ENCODE results near the gene FXYD1.
"Not testable (repeated sequence)": the region's sequence is repeated elsewhere in the genome, so short reads cannot be mapped to it uniquely, and the experiment has no call there.

FXYD1 gene

GRCh38 chr19:35138305-35138892 is at the start of gene FXYD1:
Gene FXYD1 (plus strand): TSS chr19:35138824. CDS start chr19:35140080, 1,256 bp downstream.
- in situ Hi-C loops (cut with MboI; ENCODE audit: low sequenced_read_pairs): no loop called here

GRCh38 chr19:35089554-35089953 is 49.1 kb upstream of the FXYD1 start:
- in situ Hi-C loops (cut with MboI; ENCODE audit: low sequenced_read_pairs): no loop called here

GRCh38 chr19:35090160-35090505 is 48.5 kb upstream of the FXYD1 start:
- in situ Hi-C loops (cut with MboI; ENCODE audit: low sequenced_read_pairs): no loop called here

GRCh38 chr19:35090506-35091214 is 48.0 kb upstream of the FXYD1 start:
- in situ Hi-C loops (cut with MboI; ENCODE audit: low sequenced_read_pairs): no loop called here

- in situ Hi-C loops (cut with MboI; ENCODE audit: low sequenced_read_pairs): no loop called here
Measured at GRCh38 chr19:35093430-35093829, 45.2 kb upstream of the FXYD1 start.

GRCh38 chr19:35093941-35094647 is 44.5 kb upstream of the FXYD1 start:
- in situ Hi-C loops (cut with MboI; ENCODE audit: low sequenced_read_pairs): no loop called here

GRCh38 chr19:35094656-35095055 is 44.0 kb upstream of the FXYD1 start:
- in situ Hi-C loops (cut with MboI; ENCODE audit: low sequenced_read_pairs): no loop called here

GRCh38 chr19:35095667-35096368 is 42.8 kb upstream of the FXYD1 start:
- in situ Hi-C loops (cut with MboI; ENCODE audit: low sequenced_read_pairs): no loop called here

- in situ Hi-C loops (cut with MboI; ENCODE audit: low sequenced_read_pairs): no loop called here
Measured at GRCh38 chr19:35098413-35099049, 40.1 kb upstream of the FXYD1 start.

GRCh38 chr19:35099155-35099896 is 39.3 kb upstream of the FXYD1 start:
- in situ Hi-C loops (cut with MboI; ENCODE audit: low sequenced_read_pairs): no loop called here

- in situ Hi-C loops (cut with MboI; ENCODE audit: low sequenced_read_pairs): no loop called here
Measured at GRCh38 chr19:35099897-35100275, 38.7 kb upstream of the FXYD1 start.

GRCh38 chr19:35100588-35101533 is 37.8 kb upstream of the FXYD1 start:
- in situ Hi-C loops (cut with MboI; ENCODE audit: low sequenced_read_pairs): no loop called here

GRCh38 chr19:35101949-35102348 is 36.7 kb upstream of the FXYD1 start:
- in situ Hi-C loops (cut with MboI; ENCODE audit: low sequenced_read_pairs): not testable (repeated sequence)

GRCh38 chr19:35103614-35104013 is 35.0 kb upstream of the FXYD1 start:
- in situ Hi-C loops (cut with MboI; ENCODE audit: low sequenced_read_pairs): not testable (repeated sequence)

- in situ Hi-C loops (cut with MboI; ENCODE audit: low sequenced_read_pairs): no loop called here
Measured at GRCh38 chr19:35104361-35104760, 34.3 kb upstream of the FXYD1 start.

- in situ Hi-C loops (cut with MboI; ENCODE audit: low sequenced_read_pairs): no loop called here
Measured at GRCh38 chr19:35105047-35105410, 33.6 kb upstream of the FXYD1 start.

- in situ Hi-C loops (cut with MboI; ENCODE audit: low sequenced_read_pairs): no loop called here
Measured at GRCh38 chr19:35105411-35106290, 33.0 kb upstream of the FXYD1 start.

- in situ Hi-C loops (cut with MboI; ENCODE audit: low sequenced_read_pairs): no loop called here
Measured at GRCh38 chr19:35106291-35106583, 32.4 kb upstream of the FXYD1 start.

All from HL-60/S4 treated with phorbol 12-myristate 13-acetate at 8.2 ng/mL for 4 days and 3 days (cell line).